HG03064 (cell line): Measurements from ENCODE around the gene MEI1.
"Not testable (repeated sequence)": the region's sequence is repeated elsewhere in the genome, so short reads cannot be mapped to it uniquely, and the experiment has no call there.

Experiments
- ATAC-seq: cut with Tn5 transposase; IDR thresholded peaks from one replicate; pipeline ENCODE4 v1.9.1; 2021; ENCODE audit warnings: low read depth; ENCODE audit not compliant: unreplicated experiment

MEI1 gene

DNA sequence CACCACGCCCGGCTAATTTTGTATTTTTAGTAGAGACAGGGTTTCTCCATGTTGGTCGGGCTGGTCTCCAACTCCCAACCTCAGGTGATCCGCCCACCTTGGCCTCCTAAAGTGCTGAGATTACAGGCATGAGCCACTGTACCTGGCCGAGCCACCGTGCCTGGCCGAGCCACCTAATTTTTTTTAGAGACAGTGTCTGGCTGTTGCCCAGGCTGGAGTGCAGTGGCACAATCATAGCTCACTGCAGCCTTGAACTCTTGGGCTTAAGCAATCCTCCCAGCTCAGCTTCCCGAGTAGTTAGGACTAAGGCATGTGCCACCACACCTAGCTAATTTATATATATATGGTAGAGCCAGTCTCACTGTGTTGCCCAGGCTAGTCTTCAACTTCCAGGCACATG lies 136.2 kb downstream of the MEI1 start:
- not testable (repeated sequence) for ATAC-seq

DNA sequence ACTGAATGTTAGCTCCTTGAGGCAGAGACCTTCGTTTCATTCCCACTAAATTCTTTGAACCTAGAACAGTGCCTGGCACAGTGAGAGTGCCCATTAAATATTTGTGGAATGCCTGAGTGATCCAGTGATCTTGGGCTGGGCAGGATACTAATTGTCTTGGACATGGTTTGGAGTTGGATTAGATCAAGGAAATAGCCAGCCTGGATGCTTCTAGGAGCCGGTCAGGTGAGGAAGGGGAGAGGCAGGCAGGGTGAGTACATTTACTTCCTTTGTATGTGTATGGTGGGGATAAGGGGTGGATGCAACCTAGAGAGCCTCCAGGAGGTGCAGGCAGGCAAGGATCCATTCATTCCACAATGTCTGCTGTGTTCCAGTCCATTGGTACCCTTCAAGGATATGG lies 137.2 kb downstream of the MEI1 start:
- no peak for ATAC-seq

DNA sequence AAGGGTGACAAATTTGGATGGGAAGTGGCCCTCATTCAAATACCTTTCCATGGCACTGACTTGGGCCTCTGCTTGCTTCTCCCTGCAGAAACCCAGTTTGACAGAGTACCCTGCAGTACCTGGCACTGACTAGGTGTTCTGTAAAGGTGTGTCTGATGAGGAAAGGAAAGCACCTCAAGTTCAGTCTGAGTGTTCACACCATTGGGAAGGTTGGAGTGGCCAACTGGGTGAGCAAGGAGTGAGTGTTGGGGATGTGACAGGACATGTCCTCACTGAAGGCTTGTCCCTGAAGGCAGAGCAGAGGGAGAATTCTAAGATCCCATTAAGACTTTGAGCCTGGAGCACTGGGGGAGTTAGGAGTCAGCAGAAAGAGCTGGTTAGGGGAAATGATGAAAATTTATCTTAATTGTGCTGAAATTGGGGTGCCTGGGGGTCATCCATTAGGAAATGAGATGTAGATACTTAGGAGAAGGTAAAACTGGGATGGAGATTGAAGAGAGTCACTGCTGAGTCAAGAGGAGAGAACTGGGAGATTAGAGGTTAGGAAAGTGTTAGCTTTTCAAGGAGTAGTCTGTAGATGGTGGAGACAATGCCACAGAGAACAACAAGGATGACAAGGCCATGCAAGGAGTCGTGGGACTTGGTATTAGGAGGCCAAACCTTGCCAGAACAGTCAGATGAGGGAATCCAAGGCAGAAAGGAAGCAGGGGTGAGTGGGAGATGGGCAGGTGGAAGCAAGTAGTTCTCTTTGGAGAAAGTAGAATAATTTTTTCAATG lies 139.7 kb downstream of the MEI1 start:
- ATAC-seq = no peak

DNA sequence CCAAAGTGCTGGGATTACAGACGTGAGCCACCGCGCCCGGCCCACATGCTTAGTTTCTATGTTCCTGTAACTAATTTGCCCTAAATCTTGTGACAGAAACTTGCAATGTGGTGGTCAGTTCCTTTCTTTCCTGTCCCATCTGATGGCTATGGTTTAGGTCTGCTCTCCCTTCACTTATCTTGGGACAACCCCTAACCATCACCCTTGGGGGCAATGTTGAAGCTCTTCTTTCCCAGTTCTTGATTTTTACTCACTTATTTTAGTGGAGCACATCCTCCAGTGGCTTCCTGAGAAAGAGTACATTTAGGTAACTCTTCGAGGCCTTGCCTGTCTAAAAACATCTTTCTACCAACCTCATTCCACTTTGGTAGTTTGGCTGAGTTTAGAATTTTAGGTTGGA lies 140.9 kb downstream of the MEI1 start:
- no peak for ATAC-seq

DNA sequence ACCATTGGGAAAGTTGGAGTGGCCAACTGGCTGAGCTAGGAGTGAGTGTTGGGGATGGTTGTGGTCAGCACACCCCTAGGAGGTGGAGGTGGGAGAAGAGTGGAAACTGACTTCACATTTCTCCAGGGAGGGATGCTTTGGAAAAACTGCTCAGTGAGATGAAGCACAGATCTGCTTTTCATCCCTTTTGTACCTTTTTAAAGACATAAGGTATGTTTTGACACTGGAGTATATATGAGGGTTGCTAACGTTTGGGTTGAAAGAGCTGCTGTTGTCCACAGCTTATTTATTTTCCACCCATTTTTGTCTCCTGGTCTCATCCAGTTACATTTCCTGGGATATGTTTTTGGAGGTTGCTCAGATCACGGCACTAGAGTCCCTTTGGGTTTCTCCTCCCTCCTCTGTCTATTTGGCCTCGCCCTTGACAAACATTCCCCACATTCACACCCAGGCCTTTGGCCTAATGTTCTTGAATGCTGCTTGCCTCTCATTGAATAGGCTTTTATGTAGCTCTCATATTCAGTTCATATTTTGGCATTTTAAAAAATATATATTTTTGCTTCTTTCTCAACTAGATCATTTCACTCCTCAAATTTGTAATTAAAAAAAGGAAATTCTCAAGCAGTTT lies 141.9 kb downstream of the MEI1 start:
- ATAC-seq = no peak

DNA sequence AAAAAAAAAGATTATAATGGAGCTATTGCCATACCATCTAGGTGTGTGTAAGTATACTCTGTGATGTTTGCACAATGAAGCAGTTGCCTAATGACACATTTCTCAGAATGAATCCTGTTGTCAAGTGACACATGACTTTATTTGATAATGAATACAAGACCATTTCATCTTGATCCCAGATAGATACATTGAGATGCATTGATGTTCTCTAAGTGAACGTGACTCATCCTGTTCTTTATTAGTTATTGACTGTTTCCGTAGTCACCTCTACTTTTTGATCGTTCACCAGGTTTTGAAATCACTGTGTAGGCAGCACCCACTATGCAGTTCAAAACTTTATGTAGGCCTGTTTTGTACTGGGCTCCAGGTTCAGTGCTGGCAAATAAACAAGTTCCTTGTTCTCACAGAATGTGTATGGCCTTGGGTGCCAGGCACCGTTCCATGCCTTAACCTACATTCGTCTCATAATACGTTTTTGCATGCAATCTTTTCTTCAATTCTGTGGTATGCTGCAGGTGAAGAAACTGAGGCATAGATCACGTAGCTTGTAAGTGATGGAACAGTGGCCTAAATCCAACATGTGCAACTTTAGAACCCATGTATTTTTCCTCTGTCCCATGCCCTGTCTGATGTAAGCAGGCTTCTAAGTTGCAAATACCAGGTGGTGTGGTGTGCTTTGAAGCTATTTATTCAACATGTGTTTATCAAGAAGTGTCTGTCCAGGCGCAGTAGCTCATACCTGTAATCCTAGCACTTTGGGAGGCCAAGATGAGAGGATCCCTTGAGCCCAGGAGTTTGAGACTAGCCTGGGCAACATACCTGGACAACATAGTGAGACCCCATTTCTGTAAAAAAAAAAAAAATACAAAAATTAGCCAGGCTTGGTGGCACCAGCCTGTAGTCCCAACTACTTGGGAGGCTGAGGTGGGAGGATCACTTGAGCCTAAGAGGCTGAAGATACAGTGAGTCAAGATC lies 144.0 kb downstream of the MEI1 start:
- ATAC-seq = no peak

DNA sequence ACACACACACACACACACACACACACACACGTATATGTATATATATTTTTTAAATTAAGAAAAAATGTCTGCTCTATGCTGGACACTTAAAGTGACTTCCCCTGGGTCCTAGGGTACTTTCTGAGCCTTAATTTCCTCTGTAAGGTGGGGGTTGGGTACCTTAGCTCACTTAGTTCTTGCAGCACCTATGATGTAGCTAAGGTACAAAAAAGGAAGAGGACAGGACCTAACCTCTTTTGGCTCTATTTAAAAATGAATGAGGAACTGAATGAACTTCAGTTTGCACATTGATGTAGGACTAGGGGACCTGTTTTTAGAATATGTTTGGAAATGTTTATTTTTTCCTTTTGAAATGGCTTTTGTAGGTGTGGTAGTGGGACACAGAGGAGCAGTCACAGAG lies 144.7 kb downstream of the MEI1 start:
- ATAC-seq = no peak

DNA sequence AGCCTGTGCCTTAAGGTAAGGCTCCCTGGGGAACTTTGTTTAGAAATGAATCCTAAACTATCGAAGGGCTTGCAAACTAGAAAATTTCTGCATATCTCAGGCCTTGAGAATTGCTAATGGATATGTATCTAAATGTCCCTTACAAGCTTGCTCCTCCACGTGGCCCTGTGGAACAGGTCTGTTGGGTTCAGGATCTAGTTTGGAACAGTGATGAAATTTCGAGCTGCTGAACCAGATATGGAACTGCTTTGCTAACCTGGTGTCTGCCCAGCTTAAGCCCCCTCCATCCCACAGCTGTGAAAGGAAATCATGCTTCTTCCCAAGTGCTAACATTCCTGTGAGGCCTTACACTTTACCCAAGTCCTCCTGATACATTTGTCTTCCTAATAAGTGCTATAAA lies 145.2 kb downstream of the MEI1 start:
- no peak for ATAC-seq

DNA sequence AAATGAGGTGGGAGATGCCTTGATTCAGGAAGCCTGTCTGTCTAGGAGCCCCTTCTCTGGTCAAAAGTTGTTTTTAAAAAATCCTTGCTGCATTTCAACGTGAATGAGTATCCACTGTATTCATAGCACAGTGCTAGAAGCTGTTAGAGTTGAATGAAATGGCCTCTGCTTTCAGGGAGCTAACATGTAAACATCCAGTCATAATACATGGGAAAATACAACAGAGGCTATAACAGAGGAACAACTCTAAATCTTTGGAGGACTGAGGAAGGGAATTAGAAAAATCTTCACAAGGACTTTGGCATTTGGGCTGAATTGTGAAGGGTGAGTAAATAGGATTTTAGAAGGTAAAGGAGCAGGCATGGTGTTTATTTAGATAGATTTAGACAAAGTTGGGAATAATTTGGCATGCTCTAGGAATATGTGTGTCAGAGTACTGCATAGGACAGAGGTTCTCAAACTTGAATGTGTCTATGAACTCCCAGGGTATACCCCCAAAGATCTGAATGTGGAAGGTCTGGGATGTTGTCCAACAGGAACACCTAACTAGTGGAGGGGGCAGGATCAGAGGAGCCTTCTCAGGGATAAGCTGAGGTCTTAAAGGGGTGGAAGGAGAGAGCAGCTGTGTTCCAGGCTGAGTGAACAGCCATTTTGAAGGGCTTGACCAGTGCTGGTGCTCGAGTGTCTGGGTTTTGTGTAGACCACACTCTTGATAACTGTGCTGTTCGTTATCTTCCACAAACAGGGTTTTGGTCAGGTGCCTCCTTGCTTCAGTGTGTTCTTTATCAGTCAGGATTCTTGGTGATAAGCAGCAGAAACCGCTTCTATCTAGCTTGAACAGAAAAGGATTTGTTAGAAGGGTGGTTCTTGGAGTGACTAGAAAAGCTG lies 146.3 kb downstream of the MEI1 start:
- ATAC-seq = no peak

DNA sequence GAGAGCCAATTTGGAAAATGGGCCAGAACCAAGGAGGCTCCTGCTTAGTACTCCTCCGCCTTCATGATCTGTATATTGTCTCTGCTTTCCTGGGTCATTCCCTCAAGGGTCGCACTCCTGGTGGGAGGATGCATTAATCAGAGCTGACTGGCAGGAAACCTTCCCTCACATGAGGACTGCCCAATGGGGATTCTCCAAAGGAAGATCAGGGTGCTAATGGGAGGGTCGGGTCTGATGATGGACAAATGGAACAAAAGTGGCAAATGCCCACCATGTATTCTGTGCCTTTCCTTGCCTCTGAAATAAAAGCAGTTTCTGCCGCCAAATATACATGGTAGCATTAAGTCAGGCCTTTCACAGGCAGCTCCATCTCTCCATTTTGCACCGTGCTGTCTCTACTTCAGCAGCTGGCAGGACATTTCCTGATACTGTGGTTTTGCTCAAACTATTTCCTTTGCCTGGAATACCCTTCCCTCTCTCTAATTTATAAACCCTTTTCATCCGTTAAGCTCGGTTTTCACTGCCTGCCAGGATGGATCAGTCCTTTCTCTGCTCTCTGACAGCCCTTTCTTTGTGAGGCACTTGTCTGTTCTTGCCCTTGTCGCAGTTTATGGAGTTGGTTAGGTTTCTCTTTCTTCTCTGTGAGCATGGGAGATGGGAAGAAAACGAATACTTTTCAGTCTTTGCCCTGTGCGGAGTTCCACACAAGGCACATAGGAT lies 147.1 kb downstream of the MEI1 start:
- ATAC-seq = no peak

DNA sequence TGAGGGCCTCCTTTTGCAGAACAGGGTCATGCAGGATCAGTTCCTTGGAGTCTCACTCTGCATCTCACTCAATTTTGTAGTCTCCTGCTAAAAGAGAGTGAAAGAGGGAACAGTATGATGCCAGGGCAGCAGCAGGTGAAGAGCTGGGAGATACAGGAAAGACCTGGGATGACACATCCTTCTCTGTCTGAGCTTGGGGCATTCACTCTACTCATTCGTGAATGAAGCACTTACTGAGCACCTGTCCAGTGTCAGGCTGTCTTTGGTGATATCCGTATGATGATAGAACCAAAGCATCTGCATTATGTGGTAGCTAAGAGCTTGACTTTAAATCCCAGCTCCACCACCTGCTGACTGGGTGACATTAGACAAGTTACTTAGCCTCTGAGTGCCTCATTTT lies 148.0 kb downstream of the MEI1 start:
- ATAC-seq = no peak

DNA sequence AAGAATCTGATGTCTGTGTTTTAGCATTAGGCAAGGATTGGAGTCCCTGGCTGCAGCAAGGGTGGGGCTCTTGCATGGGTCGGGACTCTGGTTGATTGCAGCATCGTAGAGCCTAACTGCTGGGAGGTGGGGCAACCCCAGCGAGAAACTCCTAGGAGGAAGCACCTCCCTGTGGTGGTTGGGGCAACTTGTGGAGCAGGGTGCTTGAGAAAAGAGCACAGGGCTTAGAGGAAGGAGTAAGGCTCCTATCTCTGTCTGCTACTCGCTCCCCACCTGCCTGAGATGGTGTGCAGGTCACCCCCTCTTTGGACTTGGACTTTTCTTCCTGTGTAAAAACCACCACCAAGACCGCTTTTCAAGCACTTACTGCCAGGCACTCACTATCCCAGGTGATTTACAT lies 149.2 kb downstream of the MEI1 start:
- ATAC-seq = no peak
